Left lung (tissue), 10 donors: ENCODE data around the gene MACROD2. TPM values are rescaled to one million over a fixed set of nuclear protein-coding genes. Genes with fewer than 3 reads are reported as not detected.

ENCODE experiments used
- ATAC-seq: fragments of 200-7000 bp; cut with Tn5 transposase; one replicate; pipeline ENCODE4 v1.9.1; 2020; ENCODE audit warnings: moderate library complexity
- DNase-seq, 4 donors: peaks; one replicate each; pipeline ENCODE4 v3.0.0-alpha.2; 2013 to 2020
- H3K27ac ChIP-seq, 2 donors: fragments of 200-600 bp; sonication (generic) in 1 of 2; one replicate each; pipeline versions ENCODE4 v1.5.0 to v1.8.0; 2020 to 2021
- H3K27me3 ChIP-seq, 2 donors: fragments of 200-600 bp; sonication (generic) in 1 of 2; one replicate each; pipeline versions ENCODE4 v1.5.0 to v1.8.0; 2020 to 2021
- H3K36me3 ChIP-seq, 2 donors: fragments of 200-600 bp; sonication (generic) in 1 of 2; one replicate each; pipeline versions ENCODE4 v1.5.0 to v1.8.0; 2020 to 2021
- H3K4me1 ChIP-seq, 2 donors: fragments of 200-600 bp; one replicate each; pipeline ENCODE4 v1.8.0; 2021
- H3K4me3 ChIP-seq, 2 donors: fragments of 200-600 bp; sonication (generic) in 1 of 2; one replicate each; pipeline versions ENCODE4 v1.5.0 to v1.8.0; 2020 to 2021; ENCODE audit warnings: mild to moderate bottlenecking in 1 of 2
- H3K9me3 ChIP-seq, 2 donors: fragments of 200-600 bp; sonication (generic) in 1 of 2; one replicate each; pipeline versions ENCODE4 v1.5.0 to v1.8.0; 2020 to 2021
- intact Hi-C, 2 donors: fragments of 100-400 bp; cut with DNase I; formaldehyde crosslinking; loops; one replicate each; pipeline versions ENCODE4 v1.11.2 to v1.14.2; 2022
- polyA plus RNA-seq, 6 donors: library from polyadenylated mRNA; unstranded; fragments of 120-200 nt; gene quantifications; one replicate each; pipeline ENCODE4 v1.2.1, GENCODE V29; 2013; ENCODE audit not compliant: insufficient read length in 6 of 6
- total RNA-seq, 2 donors: library from RNA; stranded (reverse); fragmentation: NEBNext Ultra II Directional; extraction: Animal tissue kit (Norgen Biotek cat#: 25700); gene quantifications; one replicate each; pipeline ENCODE4 v1.2.1, GENCODE V29; 2021
- TF ChIP-seq, protein P1 (sequence below), 2 donors: fragments of 200-600 bp; sonication (generic) in 1 of 2; IDR thresholded peaks; one replicate each; pipeline versions ENCODE4 v1.5.0 to v1.8.0; 2021; ENCODE audit warnings: antibody characterized with exemption in 2 of 2
- donor health status: DM: no; HTN: yes; CAD: no.
- donor health status: DM: no; HTN: no; CAD: no.

Gene MACROD2
- total and polyA plus RNA-seq, 8 donors, result 6.1 to 23.6 (median 8.9) TPM

DNA sequence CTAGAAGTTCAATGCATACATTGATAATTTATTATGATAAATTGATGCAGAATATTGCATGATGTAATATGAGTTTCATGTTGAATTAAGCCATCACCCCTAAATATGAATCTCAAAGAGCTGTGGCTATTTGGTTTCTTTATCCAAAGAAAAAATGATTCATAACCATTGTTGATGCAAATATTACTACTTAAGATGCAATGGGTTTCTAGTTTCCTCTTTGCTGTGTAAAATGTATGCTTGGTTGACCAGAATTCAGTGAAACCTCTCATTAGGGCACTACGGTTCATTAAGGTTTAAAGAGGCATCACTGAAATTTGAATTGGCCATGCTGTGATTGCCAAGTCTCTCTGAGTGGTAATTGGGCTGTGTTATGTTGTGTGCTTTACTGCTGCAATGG, 834.6 kb downstream of the MACROD2 start:
- no peak for ATAC-seq
- DNase-seq, result no peak
- Histone ChIP-seq H3K27ac (no peak overlapping the region), H3K27me3 (no peaks in the 10 kb centered on the region), H3K36me3 (no peaks in the 10 kb centered on the region), H3K4me3 (no peak overlapping the region), H3K4me1 (no peaks in the 10 kb centered on the region), H3K9me3 (no peaks in the 10 kb centered on the region)
- intact Hi-C loops, result no loop called here
- TF ChIP-seq, protein P1, sequence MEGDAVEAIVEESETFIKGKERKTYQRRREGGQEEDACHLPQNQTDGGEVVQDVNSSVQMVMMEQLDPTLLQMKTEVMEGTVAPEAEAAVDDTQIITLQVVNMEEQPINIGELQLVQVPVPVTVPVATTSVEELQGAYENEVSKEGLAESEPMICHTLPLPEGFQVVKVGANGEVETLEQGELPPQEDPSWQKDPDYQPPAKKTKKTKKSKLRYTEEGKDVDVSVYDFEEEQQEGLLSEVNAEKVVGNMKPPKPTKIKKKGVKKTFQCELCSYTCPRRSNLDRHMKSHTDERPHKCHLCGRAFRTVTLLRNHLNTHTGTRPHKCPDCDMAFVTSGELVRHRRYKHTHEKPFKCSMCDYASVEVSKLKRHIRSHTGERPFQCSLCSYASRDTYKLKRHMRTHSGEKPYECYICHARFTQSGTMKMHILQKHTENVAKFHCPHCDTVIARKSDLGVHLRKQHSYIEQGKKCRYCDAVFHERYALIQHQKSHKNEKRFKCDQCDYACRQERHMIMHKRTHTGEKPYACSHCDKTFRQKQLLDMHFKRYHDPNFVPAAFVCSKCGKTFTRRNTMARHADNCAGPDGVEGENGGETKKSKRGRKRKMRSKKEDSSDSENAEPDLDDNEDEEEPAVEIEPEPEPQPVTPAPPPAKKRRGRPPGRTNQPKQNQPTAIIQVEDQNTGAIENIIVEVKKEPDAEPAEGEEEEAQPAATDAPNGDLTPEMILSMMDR (IDR thresholded peaks at IDR 0.05), result no peak

DNA sequence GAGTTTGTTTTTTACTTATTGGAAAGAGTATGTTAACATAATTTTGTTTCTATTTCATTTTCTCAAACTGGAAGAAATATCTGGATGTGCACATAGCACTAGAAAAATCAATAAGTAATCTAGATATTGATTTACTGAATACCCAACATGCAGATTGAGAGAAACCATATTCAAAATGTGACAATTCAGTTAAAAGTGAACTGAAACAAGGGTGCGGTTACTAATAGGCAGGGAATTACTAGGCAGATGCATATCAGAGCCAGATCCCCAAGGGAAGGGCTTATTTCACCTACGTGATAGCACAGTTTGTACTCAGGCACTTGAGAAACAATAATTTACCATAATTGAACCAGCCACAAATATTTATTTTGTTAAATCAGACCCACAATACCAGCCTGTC, 835.1 kb downstream of the MACROD2 start:
- DNase-seq (no peak), ATAC-seq (no peak)
- intact Hi-C loops, result no loop called here
- Histone ChIP-seq H3K27me3 (no peaks in the 10 kb centered on the region), H3K36me3 (no peaks in the 10 kb centered on the region), H3K4me1 (no peaks in the 10 kb centered on the region), H3K9me3 (no peaks in the 10 kb centered on the region), H3K27ac (no peak overlapping the region), H3K4me3 (no peak overlapping the region)
- TF ChIP-seq, protein P1 (IDR thresholded peaks at IDR 0.05), result no peak

DNA sequence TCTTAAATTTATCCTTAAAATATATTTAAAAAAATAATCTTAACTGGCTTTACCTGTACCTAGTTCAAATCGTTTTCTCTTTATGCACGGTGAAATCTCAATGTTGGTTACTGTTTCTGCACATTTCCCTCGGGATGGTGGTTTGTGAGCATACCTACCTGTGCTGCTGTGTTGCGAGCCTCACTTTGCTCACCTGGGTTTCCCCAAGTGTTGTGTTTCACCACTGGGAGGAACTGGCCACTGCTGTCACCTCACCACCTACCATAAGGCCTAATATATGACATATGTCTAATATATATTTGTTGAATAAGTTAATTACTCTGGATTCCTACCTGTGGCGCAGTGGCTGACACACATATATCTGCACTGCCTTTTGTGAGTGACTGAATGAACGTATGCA, 835.6 kb downstream of the MACROD2 start:
- H3K4me3 ChIP-seq, result no peak overlapping the region
- H3K9me3 ChIP-seq, result no peaks in the 10 kb centered on the region
- no peak overlapping the region for H3K27ac ChIP-seq
- no peaks in the 10 kb centered on the region for H3K4me1 ChIP-seq
- TF ChIP-seq, protein P1 (IDR thresholded peaks at IDR 0.05), result no peak
- ATAC-seq (no peak), DNase-seq (no peak)
- no peaks in the 10 kb centered on the region for H3K27me3 ChIP-seq
- no peaks in the 10 kb centered on the region for H3K36me3 ChIP-seq
- intact Hi-C loops, result no loop called here

- ATAC-seq (no peak), DNase-seq (no peak)
- Histone ChIP-seq H3K4me3 (no peak overlapping the region), H3K36me3 (no peaks in the 10 kb centered on the region), H3K4me1 (no peaks in the 10 kb centered on the region), H3K9me3 (no peaks in the 10 kb centered on the region), H3K27me3 (no peaks in the 10 kb centered on the region), H3K27ac (no peak overlapping the region)
- intact Hi-C loops, result no loop called here
- TF ChIP-seq, protein P1 (IDR thresholded peaks at IDR 0.05), result no peak
Observed at GRCh38 chr20:14832630-14833029, 837.3 kb downstream of the MACROD2 start.

- DNase-seq (no peak), ATAC-seq (no peak)
- intact Hi-C loops, result no loop called here
- no peaks in the 10 kb centered on the region for H3K9me3 ChIP-seq
- H3K4me3 ChIP-seq, result no peak overlapping the region
- no peaks in the 10 kb centered on the region for H3K4me1 ChIP-seq
- no peaks in the 10 kb centered on the region for H3K36me3 ChIP-seq
- H3K27ac ChIP-seq, result no peak overlapping the region
- no peaks in the 10 kb centered on the region for H3K27me3 ChIP-seq
- TF ChIP-seq, protein P1 (IDR thresholded peaks at IDR 0.05), result no peak
Observed at GRCh38 chr20:14838663-14839628, 843.6 kb downstream of the MACROD2 start.
